ENCODE data around the gene SCARF2. TPM values are rescaled to one million over a fixed set of nuclear protein-coding genes. Genes with fewer than 3 reads are reported as not detected.

SCARF2 gene
- total RNA-seq, 1 donor from 2014 or later: 88.8 TPM

DNA sequence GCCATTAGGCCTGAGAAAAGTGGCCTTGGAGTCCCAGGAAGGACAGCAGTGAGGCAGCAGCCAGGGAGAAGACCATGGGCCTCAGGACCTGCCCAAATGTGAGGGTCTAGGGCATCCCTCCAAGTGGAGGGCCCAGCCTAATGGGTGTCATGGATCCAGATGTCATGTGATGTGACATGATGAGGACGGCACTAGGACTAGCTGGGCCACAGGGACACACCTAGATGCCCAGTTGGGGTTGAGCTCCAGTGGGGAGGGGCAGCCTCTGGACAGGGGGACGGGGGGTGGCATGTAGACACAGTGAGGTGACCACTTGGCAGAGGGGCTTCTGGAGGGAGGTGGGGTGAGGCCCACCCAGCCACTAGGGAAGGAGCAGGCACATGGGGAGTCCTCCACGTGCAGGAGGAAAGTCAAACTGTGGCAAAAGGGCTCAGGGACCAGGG, 5.4 kb downstream of the SCARF2 start:
- peak; percentile 58 for DNase-seq (ENCODE audit: low spot score)
- Mint-ChIP-seq H3K4me1 (ENCODE audit: low read depth) (peaks cover 33% of the 10 kb centered on the region), H3K36me3 (ENCODE audit: low read depth) (peaks cover 7% of the 10 kb centered on the region), H3K4me3 (ENCODE audit: unreplicated experiment) (no peak overlapping the region), H3K27ac (ENCODE audit: unreplicated experiment) (peak overlapping the region; percentile 12), H3K27me3 (ENCODE audit: low read depth) (no peaks in the 10 kb centered on the region), H3K9me3 (ENCODE audit: low read depth) (no peaks in the 10 kb centered on the region)
- TF ChIP-seq, protein P1, sequence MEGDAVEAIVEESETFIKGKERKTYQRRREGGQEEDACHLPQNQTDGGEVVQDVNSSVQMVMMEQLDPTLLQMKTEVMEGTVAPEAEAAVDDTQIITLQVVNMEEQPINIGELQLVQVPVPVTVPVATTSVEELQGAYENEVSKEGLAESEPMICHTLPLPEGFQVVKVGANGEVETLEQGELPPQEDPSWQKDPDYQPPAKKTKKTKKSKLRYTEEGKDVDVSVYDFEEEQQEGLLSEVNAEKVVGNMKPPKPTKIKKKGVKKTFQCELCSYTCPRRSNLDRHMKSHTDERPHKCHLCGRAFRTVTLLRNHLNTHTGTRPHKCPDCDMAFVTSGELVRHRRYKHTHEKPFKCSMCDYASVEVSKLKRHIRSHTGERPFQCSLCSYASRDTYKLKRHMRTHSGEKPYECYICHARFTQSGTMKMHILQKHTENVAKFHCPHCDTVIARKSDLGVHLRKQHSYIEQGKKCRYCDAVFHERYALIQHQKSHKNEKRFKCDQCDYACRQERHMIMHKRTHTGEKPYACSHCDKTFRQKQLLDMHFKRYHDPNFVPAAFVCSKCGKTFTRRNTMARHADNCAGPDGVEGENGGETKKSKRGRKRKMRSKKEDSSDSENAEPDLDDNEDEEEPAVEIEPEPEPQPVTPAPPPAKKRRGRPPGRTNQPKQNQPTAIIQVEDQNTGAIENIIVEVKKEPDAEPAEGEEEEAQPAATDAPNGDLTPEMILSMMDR (IDR thresholded peaks at IDR 0.05): no peak

DNA sequence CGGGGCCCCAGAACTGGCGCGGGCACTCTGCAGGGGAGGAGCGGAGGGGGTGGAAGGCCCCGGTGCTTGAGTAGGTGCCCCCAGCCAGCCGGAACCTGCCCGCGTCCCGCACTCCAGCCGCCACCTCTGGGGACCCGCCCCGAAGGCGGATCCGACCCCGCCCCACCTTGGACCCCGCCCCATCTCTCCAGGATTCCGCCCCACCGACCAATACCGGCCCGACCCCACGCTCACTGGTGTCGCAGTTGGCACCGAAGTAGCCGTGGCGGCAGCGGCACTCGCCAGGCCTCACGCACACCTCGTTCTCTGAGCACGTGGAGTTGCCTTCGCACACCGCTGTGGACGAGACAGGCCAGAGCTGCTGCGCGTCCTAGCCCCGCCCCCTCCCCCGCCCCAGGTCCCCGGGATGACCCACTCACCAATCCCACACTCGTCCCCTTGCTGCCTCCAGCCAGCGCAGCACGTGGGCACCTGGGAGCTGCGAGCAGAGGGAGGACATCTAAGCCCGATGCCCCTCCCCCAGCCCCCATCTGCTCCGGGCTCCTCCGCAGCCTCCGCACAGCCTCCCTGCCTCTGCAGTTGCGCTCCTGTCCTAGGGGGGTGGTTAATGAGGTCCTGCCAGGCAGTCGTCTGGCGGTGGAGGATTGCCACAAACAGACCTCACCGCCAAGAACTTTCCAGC, 6.0 kb downstream of the SCARF2 start:
- peaks cover 29% of the 10 kb centered on the region for H3K4me1 Mint-ChIP-seq (ENCODE audit: low read depth)
- no peak overlapping the region for H3K27ac Mint-ChIP-seq (ENCODE audit: unreplicated experiment)
- H3K27me3 Mint-ChIP-seq (ENCODE audit: low read depth): no peaks in the 10 kb centered on the region

DNA sequence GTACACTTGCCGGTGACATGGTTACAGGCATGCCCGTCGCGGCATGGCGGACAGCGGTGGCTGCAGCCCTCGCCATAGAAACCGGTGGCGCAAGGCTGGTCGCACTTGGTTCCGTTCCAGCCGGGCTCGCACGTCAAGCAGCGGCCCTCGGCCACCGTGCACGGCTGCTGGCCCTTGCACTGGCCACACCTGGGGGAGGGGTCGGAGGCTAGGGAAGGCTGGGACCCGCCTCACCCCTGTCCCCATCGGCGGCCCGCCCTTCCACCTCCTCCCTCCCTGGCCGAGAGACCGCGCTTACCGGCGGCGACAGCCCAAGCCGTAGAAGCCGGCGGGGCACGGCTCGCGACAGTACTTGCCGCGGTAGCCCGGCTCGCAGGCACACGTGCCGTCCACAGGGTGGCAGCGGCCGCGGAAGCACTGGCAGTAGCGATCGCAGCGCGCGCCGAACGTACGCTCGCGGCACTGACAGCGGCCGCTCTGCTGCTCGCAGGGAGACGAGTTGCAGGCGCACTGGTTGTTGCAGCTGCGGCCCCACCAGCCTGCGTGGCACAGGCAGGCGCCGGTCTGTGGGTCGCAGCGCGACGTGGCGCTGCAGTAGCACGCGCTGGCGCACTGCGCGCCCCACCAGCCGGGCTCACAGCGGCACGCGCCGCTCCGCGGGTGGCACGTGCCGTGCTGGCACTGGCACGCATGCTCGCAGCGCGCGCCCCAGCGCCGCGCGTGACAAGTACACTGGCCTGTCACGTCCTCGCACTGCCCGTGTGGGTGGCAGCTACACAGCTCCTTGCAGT, 6.7 kb downstream of the SCARF2 start:
- Mint-ChIP-seq H3K4me3 (ENCODE audit: unreplicated experiment) (no peak overlapping the region), H3K36me3 (ENCODE audit: low read depth) (peaks cover 9% of the 10 kb centered on the region), H3K9me3 (ENCODE audit: low read depth) (no peaks in the 10 kb centered on the region), H3K27me3 (ENCODE audit: low read depth) (no peaks in the 10 kb centered on the region), H3K27ac (ENCODE audit: unreplicated experiment) (no peak overlapping the region), H3K4me1 (ENCODE audit: low read depth) (peaks cover 28% of the 10 kb centered on the region)
- DNase-seq (ENCODE audit: low spot score): peak; percentile 90
- TF ChIP-seq, protein P1 (IDR thresholded peaks at IDR 0.05): peak; percentile 64

More for the DNA sequence above, 6.0 kb downstream of the SCARF2 start:
- TF ChIP-seq, protein P1 (IDR thresholded peaks at IDR 0.05): no peak
- no peaks in the 10 kb centered on the region for H3K9me3 Mint-ChIP-seq (ENCODE audit: low read depth)
- H3K36me3 Mint-ChIP-seq (ENCODE audit: low read depth): peaks cover 9% of the 10 kb centered on the region
- peak; percentile 90 for DNase-seq (ENCODE audit: low spot score)
- H3K4me3 Mint-ChIP-seq (ENCODE audit: unreplicated experiment): no peak overlapping the region

DNA sequence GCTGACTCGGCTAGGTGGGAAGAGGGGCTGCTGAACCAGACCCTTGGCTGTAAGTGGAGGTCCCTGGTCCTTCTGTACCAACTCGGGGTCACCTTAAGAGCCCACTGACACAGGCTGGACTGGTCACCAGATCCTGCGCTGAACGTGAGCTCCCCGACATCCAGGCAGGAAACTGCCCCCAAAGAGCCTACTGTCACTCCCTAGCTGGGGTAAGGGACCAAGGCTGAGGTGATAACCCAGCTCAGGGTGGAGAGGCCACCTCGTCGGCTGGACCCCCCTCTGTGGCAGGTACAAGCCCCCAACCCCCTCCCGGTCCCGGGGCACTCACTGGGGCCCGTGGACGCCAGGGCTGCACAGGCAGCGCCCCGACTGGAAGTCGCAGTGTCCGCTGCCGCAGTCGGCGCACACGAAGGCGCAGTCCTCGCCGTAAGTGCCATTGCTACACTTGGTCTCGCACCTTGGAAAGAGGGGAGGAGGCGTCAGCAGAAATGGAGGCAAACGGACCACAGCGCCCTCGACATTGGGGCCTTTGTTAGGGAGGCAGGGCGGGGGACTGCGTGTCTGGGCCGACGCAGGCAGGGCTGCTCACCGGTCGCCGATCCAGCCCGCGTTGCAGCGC, 7.4 kb downstream of the SCARF2 start:
- no peak overlapping the region for H3K4me3 Mint-ChIP-seq (ENCODE audit: unreplicated experiment)
- H3K27me3 Mint-ChIP-seq (ENCODE audit: low read depth): no peaks in the 10 kb centered on the region
- peaks cover 21% of the 10 kb centered on the region for H3K4me1 Mint-ChIP-seq (ENCODE audit: low read depth)
- H3K9me3 Mint-ChIP-seq (ENCODE audit: low read depth): no peaks in the 10 kb centered on the region
- DNase-seq (ENCODE audit: low spot score): peak; percentile 77
- H3K36me3 Mint-ChIP-seq (ENCODE audit: low read depth): peaks cover 9% of the 10 kb centered on the region
- no peak overlapping the region for H3K27ac Mint-ChIP-seq (ENCODE audit: unreplicated experiment)
- TF ChIP-seq, protein P1 (IDR thresholded peaks at IDR 0.05): no peak

Data from chondrocyte (in vitro differentiated cells).